ENCODE measurements around the gene DAP. TPM values are rescaled to one million over a fixed set of nuclear protein-coding genes. Genes with fewer than 3 reads are reported as not detected.

Gene DAP
- total RNA-seq, 1 experiment from 2014 or later, result 47.7 TPM

DNA sequence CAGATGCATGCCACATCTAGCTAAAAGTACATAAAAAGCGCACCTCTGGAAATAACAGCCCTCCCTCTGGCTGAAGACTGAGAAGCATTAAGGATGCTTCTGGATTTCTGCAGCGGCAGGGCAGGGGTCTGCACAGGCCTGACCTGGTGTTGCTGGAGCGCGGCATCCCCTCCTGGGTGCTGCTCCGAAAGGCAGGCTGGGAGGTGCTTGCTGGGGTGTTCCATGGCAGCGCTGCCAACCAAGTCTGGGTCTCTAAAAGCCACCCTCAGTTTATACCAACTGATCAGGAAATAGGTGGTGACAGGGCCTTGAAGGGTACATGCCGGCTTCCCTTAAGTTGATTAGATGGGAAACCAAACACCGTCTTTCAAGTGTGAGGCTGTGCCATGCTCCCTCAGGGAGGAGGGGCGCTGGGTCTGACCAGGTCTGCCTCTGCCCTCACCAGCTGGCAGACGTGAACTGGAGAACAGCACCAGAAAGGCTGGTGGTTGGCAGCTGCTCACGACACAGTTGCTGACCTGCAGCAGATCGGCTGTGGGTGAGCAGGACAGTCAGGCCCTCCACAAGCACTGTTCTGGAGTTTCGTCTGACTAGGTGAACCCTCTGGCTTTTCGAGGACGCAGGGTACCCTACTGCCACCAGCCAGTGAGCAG is 81.6 kb downstream of the DAP start:
- peaks cover under 1% of the 10 kb centered on the region; the same call in 1 of the 2 replicates for H3K4me1 Mint-ChIP-seq
- POLR2A ChIA-PET, result interaction anchor here (1.3 kb wide), 1 partner anchor 52 kb away, joined by 4 read pairs; no protein-coding TSS in a partner anchor
- no peaks in the 10 kb centered on the region; the same call in 1 of the 2 replicates for H3K27me3 Mint-ChIP-seq (ENCODE audit: low read depth)
- CTCF ChIA-PET, result interaction anchor here (2.7 kb wide), 1 partner anchor 10 kb away, joined by 9 read pairs; no protein-coding TSS in a partner anchor
- DNase-seq (ENCODE audit: low spot score) (no peak), ATAC-seq (no peak)
- TF ChIP-seq TP53 (CRISPR knock-in tag; IDR thresholded peaks at IDR 0.05) (no peak), SP1 (CRISPR knock-in tag; conservative IDR thresholded peaks at IDR 0.05) (no peak), ELF4 (CRISPR knock-in tag; IDR thresholded peaks at IDR 0.05; ENCODE audit: low read depth) (no peak), NFE2L1 (CRISPR knock-in tag; IDR thresholded peaks at IDR 0.05) (no peak), ZNF317 (CRISPR knock-in tag; IDR thresholded peaks at IDR 0.05; ENCODE audit: borderline replicate concordance, low read depth) (no peak), JAZF1 (CRISPR knock-in tag; IDR thresholded peaks at IDR 0.05) (no peak), GTF2I (CRISPR knock-in tag; conservative IDR thresholded peaks at IDR 0.05) (no peak), ZNF416 (CRISPR knock-in tag; IDR thresholded peaks at IDR 0.05) (no peak), NR1H2 (CRISPR knock-in tag; IDR thresholded peaks at IDR 0.05) (no peak), SMAD3 (CRISPR knock-in tag; IDR thresholded peaks at IDR 0.05; ENCODE audit: borderline replicate concordance) (no peak), TEAD1 (CRISPR knock-in tag; IDR thresholded peaks at IDR 0.05) (no peak), CREB1 (CRISPR knock-in tag; IDR thresholded peaks at IDR 0.05) (no peak)
- TF ChIP-seq, protein P1, sequence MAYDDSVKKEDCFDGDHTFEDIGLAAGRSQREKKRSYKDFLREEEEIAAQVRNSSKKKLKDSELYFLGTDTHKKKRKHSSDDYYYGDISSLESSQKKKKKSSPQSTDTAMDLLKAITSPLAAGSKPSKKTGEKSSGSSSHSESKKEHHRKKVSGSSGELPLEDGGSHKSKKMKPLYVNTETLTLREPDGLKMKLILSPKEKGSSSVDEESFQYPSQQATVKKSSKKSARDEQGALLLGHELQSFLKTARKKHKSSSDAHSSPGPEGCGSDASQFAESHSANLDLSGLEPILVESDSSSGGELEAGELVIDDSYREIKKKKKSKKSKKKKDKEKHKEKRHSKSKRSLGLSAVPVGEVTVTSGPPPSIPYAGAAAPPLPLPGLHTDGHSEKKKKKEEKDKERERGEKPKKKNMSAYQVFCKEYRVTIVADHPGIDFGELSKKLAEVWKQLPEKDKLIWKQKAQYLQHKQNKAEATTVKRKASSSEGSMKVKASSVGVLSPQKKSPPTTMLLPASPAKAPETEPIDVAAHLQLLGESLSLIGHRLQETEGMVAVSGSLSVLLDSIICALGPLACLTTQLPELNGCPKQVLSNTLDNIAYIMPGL (CRISPR knock-in tag; IDR thresholded peaks at IDR 0.05), result no peak
- TF ChIP-seq, protein P2, sequence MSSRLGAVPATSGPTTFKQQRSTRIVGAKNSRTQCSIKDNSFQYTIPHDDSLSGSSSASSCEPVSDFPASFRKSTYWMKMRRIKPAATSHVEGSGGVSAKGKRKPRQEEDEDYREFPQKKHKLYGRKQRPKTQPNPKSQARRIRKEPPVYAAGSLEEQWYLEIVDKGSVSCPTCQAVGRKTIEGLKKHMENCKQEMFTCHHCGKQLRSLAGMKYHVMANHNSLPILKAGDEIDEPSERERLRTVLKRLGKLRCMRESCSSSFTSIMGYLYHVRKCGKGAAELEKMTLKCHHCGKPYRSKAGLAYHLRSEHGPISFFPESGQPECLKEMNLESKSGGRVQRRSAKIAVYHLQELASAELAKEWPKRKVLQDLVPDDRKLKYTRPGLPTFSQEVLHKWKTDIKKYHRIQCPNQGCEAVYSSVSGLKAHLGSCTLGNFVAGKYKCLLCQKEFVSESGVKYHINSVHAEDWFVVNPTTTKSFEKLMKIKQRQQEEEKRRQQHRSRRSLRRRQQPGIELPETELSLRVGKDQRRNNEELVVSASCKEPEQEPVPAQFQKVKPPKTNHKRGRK (CRISPR knock-in tag; IDR thresholded peaks at IDR 0.05; ENCODE audit: borderline replicate concordance), result no peak
- TF ChIP-seq, protein P3, sequence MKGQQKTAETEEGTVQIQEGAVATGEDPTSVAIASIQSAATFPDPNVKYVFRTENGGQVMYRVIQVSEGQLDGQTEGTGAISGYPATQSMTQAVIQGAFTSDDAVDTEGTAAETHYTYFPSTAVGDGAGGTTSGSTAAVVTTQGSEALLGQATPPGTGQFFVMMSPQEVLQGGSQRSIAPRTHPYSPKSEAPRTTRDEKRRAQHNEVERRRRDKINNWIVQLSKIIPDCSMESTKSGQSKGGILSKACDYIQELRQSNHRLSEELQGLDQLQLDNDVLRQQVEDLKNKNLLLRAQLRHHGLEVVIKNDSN (CRISPR knock-in tag; IDR thresholded peaks at IDR 0.05), result no peak
- TF ChIP-seq, protein P4, sequence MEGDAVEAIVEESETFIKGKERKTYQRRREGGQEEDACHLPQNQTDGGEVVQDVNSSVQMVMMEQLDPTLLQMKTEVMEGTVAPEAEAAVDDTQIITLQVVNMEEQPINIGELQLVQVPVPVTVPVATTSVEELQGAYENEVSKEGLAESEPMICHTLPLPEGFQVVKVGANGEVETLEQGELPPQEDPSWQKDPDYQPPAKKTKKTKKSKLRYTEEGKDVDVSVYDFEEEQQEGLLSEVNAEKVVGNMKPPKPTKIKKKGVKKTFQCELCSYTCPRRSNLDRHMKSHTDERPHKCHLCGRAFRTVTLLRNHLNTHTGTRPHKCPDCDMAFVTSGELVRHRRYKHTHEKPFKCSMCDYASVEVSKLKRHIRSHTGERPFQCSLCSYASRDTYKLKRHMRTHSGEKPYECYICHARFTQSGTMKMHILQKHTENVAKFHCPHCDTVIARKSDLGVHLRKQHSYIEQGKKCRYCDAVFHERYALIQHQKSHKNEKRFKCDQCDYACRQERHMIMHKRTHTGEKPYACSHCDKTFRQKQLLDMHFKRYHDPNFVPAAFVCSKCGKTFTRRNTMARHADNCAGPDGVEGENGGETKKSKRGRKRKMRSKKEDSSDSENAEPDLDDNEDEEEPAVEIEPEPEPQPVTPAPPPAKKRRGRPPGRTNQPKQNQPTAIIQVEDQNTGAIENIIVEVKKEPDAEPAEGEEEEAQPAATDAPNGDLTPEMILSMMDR (IDR thresholded peaks at IDR 0.05), result no peak
- TF ChIP-seq, protein P5, sequence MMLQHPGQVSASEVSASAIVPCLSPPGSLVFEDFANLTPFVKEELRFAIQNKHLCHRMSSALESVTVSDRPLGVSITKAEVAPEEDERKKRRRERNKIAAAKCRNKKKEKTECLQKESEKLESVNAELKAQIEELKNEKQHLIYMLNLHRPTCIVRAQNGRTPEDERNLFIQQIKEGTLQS (CRISPR knock-in tag; conservative IDR thresholded peaks at IDR 0.05), result no peak
- TF ChIP-seq, protein P6, sequence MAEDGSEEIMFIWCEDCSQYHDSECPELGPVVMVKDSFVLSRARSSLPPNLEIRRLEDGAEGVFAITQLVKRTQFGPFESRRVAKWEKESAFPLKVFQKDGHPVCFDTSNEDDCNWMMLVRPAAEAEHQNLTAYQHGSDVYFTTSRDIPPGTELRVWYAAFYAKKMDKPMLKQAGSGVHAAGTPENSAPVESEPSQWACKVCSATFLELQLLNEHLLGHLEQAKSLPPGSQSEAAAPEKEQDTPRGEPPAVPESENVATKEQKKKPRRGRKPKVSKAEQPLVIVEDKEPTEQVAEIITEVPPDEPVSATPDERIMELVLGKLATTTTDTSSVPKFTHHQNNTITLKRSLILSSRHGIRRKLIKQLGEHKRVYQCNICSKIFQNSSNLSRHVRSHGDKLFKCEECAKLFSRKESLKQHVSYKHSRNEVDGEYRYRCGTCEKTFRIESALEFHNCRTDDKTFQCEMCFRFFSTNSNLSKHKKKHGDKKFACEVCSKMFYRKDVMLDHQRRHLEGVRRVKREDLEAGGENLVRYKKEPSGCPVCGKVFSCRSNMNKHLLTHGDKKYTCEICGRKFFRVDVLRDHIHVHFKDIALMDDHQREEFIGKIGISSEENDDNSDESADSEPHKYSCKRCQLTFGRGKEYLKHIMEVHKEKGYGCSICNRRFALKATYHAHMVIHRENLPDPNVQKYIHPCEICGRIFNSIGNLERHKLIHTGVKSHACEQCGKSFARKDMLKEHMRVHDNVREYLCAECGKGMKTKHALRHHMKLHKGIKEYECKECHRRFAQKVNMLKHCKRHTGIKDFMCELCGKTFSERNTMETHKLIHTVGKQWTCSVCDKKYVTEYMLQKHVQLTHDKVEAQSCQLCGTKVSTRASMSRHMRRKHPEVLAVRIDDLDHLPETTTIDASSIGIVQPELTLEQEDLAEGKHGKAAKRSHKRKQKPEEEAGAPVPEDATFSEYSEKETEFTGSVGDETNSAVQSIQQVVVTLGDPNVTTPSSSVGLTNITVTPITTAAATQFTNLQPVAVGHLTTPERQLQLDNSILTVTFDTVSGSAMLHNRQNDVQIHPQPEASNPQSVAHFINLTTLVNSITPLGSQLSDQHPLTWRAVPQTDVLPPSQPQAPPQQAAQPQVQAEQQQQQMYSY (CRISPR knock-in tag; IDR thresholded peaks at IDR 0.05), result no peak
- TF ChIP-seq, protein P7, sequence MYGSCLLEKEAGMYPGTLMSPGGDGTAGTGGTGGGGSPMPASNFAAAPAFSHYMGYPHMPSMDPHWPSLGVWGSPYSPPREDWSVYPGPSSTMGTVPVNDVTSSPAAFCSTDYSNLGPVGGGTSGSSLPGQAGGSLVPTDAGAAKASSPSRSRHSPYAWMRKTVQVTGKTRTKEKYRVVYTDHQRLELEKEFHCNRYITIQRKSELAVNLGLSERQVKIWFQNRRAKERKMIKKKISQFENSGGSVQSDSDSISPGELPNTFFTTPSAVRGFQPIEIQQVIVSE (CRISPR knock-in tag; IDR thresholded peaks at IDR 0.05; ENCODE audit: borderline replicate concordance), result no peak
- TF ChIP-seq, protein P8, sequence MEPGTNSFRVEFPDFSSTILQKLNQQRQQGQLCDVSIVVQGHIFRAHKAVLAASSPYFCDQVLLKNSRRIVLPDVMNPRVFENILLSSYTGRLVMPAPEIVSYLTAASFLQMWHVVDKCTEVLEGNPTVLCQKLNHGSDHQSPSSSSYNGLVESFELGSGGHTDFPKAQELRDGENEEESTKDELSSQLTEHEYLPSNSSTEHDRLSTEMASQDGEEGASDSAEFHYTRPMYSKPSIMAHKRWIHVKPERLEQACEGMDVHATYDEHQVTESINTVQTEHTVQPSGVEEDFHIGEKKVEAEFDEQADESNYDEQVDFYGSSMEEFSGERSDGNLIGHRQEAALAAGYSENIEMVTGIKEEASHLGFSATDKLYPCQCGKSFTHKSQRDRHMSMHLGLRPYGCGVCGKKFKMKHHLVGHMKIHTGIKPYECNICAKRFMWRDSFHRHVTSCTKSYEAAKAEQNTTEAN (CRISPR knock-in tag; IDR thresholded peaks at IDR 0.05), result no peak
- H3K36me3 Mint-ChIP-seq, result peaks cover 22% of the 10 kb centered on the region
- no peak overlapping the region for H3K4me3 Mint-ChIP-seq
- H3K9me3 Mint-ChIP-seq, result peaks cover 8% of the 10 kb centered on the region
- H3K27ac Mint-ChIP-seq, result no peak overlapping the region
